Smooth muscle cell (in vitro differentiated cells): ENCODE data around the gene NLK. TPM values are rescaled to one million over a fixed set of nuclear protein-coding genes. Genes with fewer than 3 reads are reported as not detected.

ENCODE experiments used
- DNase-seq: peaks from one replicate; lab custom pipeline; 2025; ENCODE audit not compliant: unreplicated experiment; lab: John Stamatoyannopoulos, UW
- H2AFZ ChIP-seq: fragments of 200-600 bp; sonication (generic); 2 replicates; pipeline ENCODE4 v1.6.0; 2016; ENCODE audit warnings: antibody characterized with exemption, low read depth, mild to moderate bottlenecking
- H3F3A ChIP-seq: fragments of 200-600 bp; sonication (generic); 2 replicates; pipeline ENCODE4 v1.6.0; 2017; ENCODE audit warnings: antibody characterized with exemption, low read depth
- H3K27ac ChIP-seq: fragments of 200-600 bp; sonication (generic); 2 replicates; pipeline ENCODE4 v1.5.1; 2016; ENCODE audit warnings: low read depth, mild to moderate bottlenecking
- H3K27me3 ChIP-seq: fragments of 200-600 bp; sonication (generic); 2 replicates; pipeline ENCODE4 v1.6.1; 2016; ENCODE audit warnings: low read depth, mild to moderate bottlenecking
- H3K36me3 ChIP-seq: fragments of 200-600 bp; sonication (generic); 2 replicates; pipeline ENCODE4 v1.5.1; 2016; ENCODE audit warnings: low read depth
- H3K4me1 ChIP-seq: fragments of 200-600 bp; sonication (generic); 2 replicates; pipeline ENCODE4 v1.5.1; 2016; ENCODE audit warnings: low read depth
- H3K4me2 ChIP-seq: fragments of 200-600 bp; sonication (generic); 2 replicates; pipeline ENCODE4 v1.6.0; 2016; ENCODE audit warnings: mild to moderate bottlenecking
- H3K4me3 ChIP-seq: fragments of 200-600 bp; sonication (generic); 2 replicates; pipeline ENCODE4 v1.5.1; 2016; ENCODE audit warnings: mild to moderate bottlenecking
- H3K79me2 ChIP-seq: fragments of 200-600 bp; sonication (generic); 2 replicates; pipeline ENCODE4 v1.6.0; 2016; ENCODE audit warnings: low read depth, mild to moderate bottlenecking
- H3K9ac ChIP-seq: fragments of 200-600 bp; sonication (generic); 2 replicates; pipeline ENCODE4 v1.6.0; 2016; ENCODE audit warnings: low read depth
- H3K9me3 ChIP-seq: fragments of 200-600 bp; sonication (generic); replicated peaks from 2 replicates; pipeline ENCODE4 v1.5.1; 2016; ENCODE audit warnings: low read depth
- H4K20me1 ChIP-seq: fragments of 200-600 bp; sonication (generic); 2 replicates; pipeline ENCODE4 v1.6.0; 2016; ENCODE audit warnings: low read depth
- WGBS: methylation state at CpG from one replicate; pipeline ENCODE4 v1.1.7; 2016; ENCODE audit warnings: low lambda C conversion rate; 5-methylcytosine and 5-hydroxymethylcytosine counted together
- polyA plus RNA-seq: library from polyadenylated mRNA; unstranded; fragments of >200 nt; fragmentation: Nextera tagmentation; extraction: Ambion mirVana; gene quantifications from 2 replicates; pipeline ENCODE4 v1.2.1, GENCODE V29; 2016
- total RNA-seq: library from RNA; depleted of rRNA; stranded (reverse); fragments of >200 nt; gene quantifications from 2 replicates; pipeline ENCODE4 v1.2.3, GENCODE V29; 2014
- TF ChIP-seq, protein P1 (sequence below): fragments of 200-600 bp; sonication (generic); IDR thresholded peaks from 2 replicates; pipeline ENCODE4 v1.5.1; 2017; ENCODE audit warnings: borderline replicate concordance, mild to moderate bottlenecking, antibody characterized with exemption; ENCODE audit not compliant: insufficient read depth, poor library complexity, severe bottlenecking

Gene NLK
- total and polyA plus RNA-seq, 2 experiments from 2014 or later = 1.8 to 18.0 TPM

- Histone ChIP-seq H3K27ac (no peak overlapping the region), H3K4me3 (no peak overlapping the region), H3K4me1 (peaks cover 24% of the 10 kb centered on the region), H3K4me2 (peak overlapping the region; percentile 28), H3K9me3 (no peaks in the 10 kb centered on the region), H2AFZ (no peak overlapping the region), H3K9ac (no peak overlapping the region), H3F3A (peaks cover 4% of the 10 kb centered on the region), H4K20me1 (peaks cover 100% of the 10 kb centered on the region), H3K79me2 (peaks cover 98% of the 10 kb centered on the region), H3K27me3 (no peaks in the 10 kb centered on the region), H3K36me3 (no peaks in the 10 kb centered on the region)
- DNase-seq = no peak
- WGBS = 94% methylated on average over 2 of the region's 2 CpGs
- TF ChIP-seq, protein P1, sequence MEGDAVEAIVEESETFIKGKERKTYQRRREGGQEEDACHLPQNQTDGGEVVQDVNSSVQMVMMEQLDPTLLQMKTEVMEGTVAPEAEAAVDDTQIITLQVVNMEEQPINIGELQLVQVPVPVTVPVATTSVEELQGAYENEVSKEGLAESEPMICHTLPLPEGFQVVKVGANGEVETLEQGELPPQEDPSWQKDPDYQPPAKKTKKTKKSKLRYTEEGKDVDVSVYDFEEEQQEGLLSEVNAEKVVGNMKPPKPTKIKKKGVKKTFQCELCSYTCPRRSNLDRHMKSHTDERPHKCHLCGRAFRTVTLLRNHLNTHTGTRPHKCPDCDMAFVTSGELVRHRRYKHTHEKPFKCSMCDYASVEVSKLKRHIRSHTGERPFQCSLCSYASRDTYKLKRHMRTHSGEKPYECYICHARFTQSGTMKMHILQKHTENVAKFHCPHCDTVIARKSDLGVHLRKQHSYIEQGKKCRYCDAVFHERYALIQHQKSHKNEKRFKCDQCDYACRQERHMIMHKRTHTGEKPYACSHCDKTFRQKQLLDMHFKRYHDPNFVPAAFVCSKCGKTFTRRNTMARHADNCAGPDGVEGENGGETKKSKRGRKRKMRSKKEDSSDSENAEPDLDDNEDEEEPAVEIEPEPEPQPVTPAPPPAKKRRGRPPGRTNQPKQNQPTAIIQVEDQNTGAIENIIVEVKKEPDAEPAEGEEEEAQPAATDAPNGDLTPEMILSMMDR = no peak
Measured at GRCh38 chr17:28053725-28054124, 11.2 kb downstream of the NLK start.

- peaks cover 96% of the 10 kb centered on the region for H3K79me2 ChIP-seq
- H3K27ac ChIP-seq = no peak overlapping the region
- H3K4me3 ChIP-seq = no peak overlapping the region
- peaks cover 28% of the 10 kb centered on the region for H3K4me1 ChIP-seq
- H2AFZ ChIP-seq = no peak overlapping the region
- TF ChIP-seq, protein P1 = no peak
- no peaks in the 10 kb centered on the region for H3K27me3 ChIP-seq
- H3K9ac ChIP-seq = no peak overlapping the region
- no peak overlapping the region for H3K4me2 ChIP-seq
- peaks cover 4% of the 10 kb centered on the region for H3F3A ChIP-seq
- WGBS = 41% methylated on average over 2 of the region's 2 CpGs
- H4K20me1 ChIP-seq = peaks cover 100% of the 10 kb centered on the region
- DNase-seq = no peak
- no peaks in the 10 kb centered on the region for H3K9me3 ChIP-seq
- H3K36me3 ChIP-seq = no peaks in the 10 kb centered on the region
Measured at GRCh38 chr17:28055546-28056275, 13.2 kb downstream of the NLK start.

DNA sequence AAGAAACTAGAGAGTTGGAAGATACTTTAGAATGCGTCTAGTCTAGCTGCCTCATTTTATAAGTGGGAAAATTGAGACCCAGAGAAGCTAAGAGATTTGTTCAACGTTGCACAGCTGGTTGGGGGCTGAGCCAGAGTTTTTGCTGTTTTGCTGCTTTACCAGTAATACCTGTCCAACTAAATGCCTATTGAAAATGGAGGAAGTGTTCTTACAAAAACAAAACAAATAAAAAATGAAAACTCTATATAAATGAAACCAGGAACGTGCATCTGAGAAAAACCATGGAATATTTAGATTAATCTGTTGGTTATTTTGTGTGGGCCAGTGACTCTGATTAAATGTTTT is 13.8 kb downstream of the NLK start:
- H4K20me1 ChIP-seq = peaks cover 100% of the 10 kb centered on the region
- H3K36me3 ChIP-seq = no peaks in the 10 kb centered on the region
- H3K27me3 ChIP-seq = no peaks in the 10 kb centered on the region
- H3K9ac ChIP-seq = no peak overlapping the region
- no peak overlapping the region for H3K4me2 ChIP-seq
- WGBS = 68% methylated on average over 3 of the region's 3 CpGs
- H2AFZ ChIP-seq = no peak overlapping the region
- no peak for DNase-seq
- peaks cover 28% of the 10 kb centered on the region for H3K4me1 ChIP-seq
- peaks cover 4% of the 10 kb centered on the region for H3F3A ChIP-seq
- TF ChIP-seq, protein P1 = no peak
- peaks cover 96% of the 10 kb centered on the region for H3K79me2 ChIP-seq
- no peaks in the 10 kb centered on the region for H3K9me3 ChIP-seq
- no peak overlapping the region for H3K27ac ChIP-seq
- H3K4me3 ChIP-seq = no peak overlapping the region

DNA sequence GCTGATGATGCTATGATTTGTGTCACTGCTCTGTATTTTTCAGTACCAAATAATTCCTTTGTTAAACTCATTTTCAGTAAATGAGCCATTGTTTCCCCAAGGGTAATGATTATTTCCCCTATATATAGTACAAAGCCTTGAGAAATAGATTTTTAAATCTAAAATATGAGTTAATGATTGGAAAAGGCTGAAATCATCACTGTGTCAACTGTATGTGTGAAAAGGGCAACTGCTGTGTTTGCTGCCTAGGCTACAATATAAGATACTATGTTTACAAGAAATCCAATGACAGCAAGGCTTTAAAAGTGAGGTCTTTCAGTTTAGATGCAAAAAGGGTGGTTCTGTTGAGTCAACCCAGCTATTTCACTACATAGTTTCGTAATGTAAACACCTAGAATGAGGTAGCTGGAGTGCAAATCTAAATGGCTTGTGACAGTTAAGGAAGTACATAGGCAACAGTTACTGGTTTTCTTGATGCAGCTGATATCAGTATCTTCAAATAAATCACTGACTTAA is 15.3 kb downstream of the NLK start:
- Histone ChIP-seq H3K27me3 (no peaks in the 10 kb centered on the region), H3K9me3 (no peaks in the 10 kb centered on the region), H3K4me1 (peaks cover 20% of the 10 kb centered on the region), H3K9ac (no peak overlapping the region), H4K20me1 (peaks cover 98% of the 10 kb centered on the region), H3K27ac (no peak overlapping the region), H3K4me2 (no peak overlapping the region), H2AFZ (no peak overlapping the region), H3K4me3 (no peak overlapping the region), H3F3A (peaks cover 4% of the 10 kb centered on the region), H3K36me3 (no peaks in the 10 kb centered on the region), H3K79me2 (peaks cover 96% of the 10 kb centered on the region)
- WGBS = 82% methylated on average over 1 of the region's 1 CpG
- DNase-seq = no peak
- TF ChIP-seq, protein P1 = no peak
